Endothelial cell of umbilical vein (primary cell): ENCODE measurements around the gene ZFPM1. TPM values are rescaled to one million over a fixed set of nuclear protein-coding genes. Genes with fewer than 3 reads are reported as not detected.

Source experiments
- BruUV-seq: library from RNA; stranded (reverse); fragments of 400-500 nt; replicated peaks from 2 replicates; lab custom pipeline; 2021; lab: Mats Ljungman, UMichigan
- CTCF ChIA-PET: fragments of 300-600, 350-600 bp; sonication (Branson Sonifier 250); formaldehyde crosslinking; loops from one replicate; lab custom pipeline; 2021; ENCODE audit warnings: antibody characterized with exemption, inconsistent platforms; lab: Charles Lee
- POLR2A ChIA-PET: fragments of 300-600, 350-600 bp; sonication (Branson Sonifier 250); formaldehyde crosslinking; loops from one replicate; lab custom pipeline; 2021; ENCODE audit warnings: antibody characterized with exemption, inconsistent platforms; lab: Charles Lee
- DNase-seq: peaks from one replicate; pipeline ENCODE4 v3.0.0-alpha.2; 2011; ENCODE audit warnings: low read depth, low spot score
- FAIRE-seq: peaks from 2 replicates; lab custom pipeline; 2011; peaks lifted over from hg19 to GRCh38; lab: Jason Lieb, UNC
- H2AFZ ChIP-seq: 2 replicates; pipeline ENCODE4 v1.6.0; 2012; ENCODE audit warnings: low read depth, low read length, control low read depth, inconsistent platforms
- H3K27ac ChIP-seq: 2 replicates; pipeline ENCODE4 v1.5.1; 2011; ENCODE audit warnings: low read depth, mild to moderate bottlenecking, control low read depth, low read length, moderate library complexity; ENCODE audit not compliant: insufficient read depth
- H3K27me3 ChIP-seq, 2 experiments: 2 replicates each; pipeline versions ENCODE4 v1.6.0 to v1.6.1; 2011; ENCODE audit warnings: low read length in 2 of 2, mixed read lengths in 1 of 2; ENCODE audit not compliant: control insufficient read depth in 2 of 2, insufficient read depth in 2 of 2
- H3K36me3 ChIP-seq, 2 experiments: 2 replicates in 1 of 2; 3 replicates in 1 of 2; pipeline ENCODE4 v1.5.1; 2011; ENCODE audit warnings: low read length in 2 of 2, mild to moderate bottlenecking in 1 of 2, moderate library complexity in 1 of 2; ENCODE audit not compliant: control insufficient read depth in 2 of 2, insufficient read depth in 2 of 2; ENCODE audit errors: extremely low read depth in 1 of 2
- H3K4me1 ChIP-seq: 3 replicates; pipeline ENCODE4 v1.5.1; 2011; ENCODE audit warnings: mild to moderate bottlenecking, low read length; ENCODE audit not compliant: control insufficient read depth, insufficient read depth; ENCODE audit errors: extremely low read depth
- H3K4me2 ChIP-seq: 2 replicates; pipeline ENCODE4 v1.6.1; 2011; ENCODE audit warnings: low read length, control low read depth, mixed read lengths; ENCODE audit not compliant: insufficient read depth
- H3K4me3 ChIP-seq, 3 experiments: fragments of 200-600 bp in 1 of 3; sonication (generic), shearing (Covaris generic) in 1 of 3; replicated peaks in 1 of 3; 2 replicates each; pipeline ENCODE4 v1.5.1; 2011 to 2016; ENCODE audit warnings: control low read depth in 3 of 3, low read length in 3 of 3, mild to moderate bottlenecking in 2 of 3, inconsistent platforms in 1 of 3, low read depth in 1 of 3, moderate library complexity in 1 of 3; ENCODE audit not compliant: insufficient read depth in 1 of 3
- H3K79me2 ChIP-seq: 2 replicates; pipeline ENCODE4 v1.6.0; 2012; ENCODE audit warnings: low read length, inconsistent platforms; ENCODE audit not compliant: control insufficient read depth, insufficient read depth
- H3K9ac ChIP-seq: replicated peaks from 2 replicates; pipeline ENCODE3; 2011; ENCODE audit warnings: low read length, control low read depth; ENCODE audit not compliant: insufficient read depth; ENCODE audit errors: extremely low read depth
- H3K9me1 ChIP-seq: replicated peaks from 3 replicates; pipeline ENCODE4 v1.6.0; 2011; ENCODE audit warnings: mild to moderate bottlenecking, low read length; ENCODE audit not compliant: control insufficient read depth, insufficient read depth; ENCODE audit errors: extremely low read depth
- H3K9me3 ChIP-seq: replicated peaks from 2 replicates; pipeline ENCODE4 v1.5.1; 2012; ENCODE audit warnings: low read length, inconsistent platforms; ENCODE audit not compliant: control insufficient read depth, insufficient read depth
- H4K20me1 ChIP-seq: replicated peaks from 2 replicates; pipeline ENCODE3; 2011; ENCODE audit warnings: mild to moderate bottlenecking, low read length; ENCODE audit not compliant: control insufficient read depth, insufficient read depth; ENCODE audit errors: extremely low read depth
- CTCF ChIP-seq, 2 donors: IDR thresholded peaks; 1 replicate in 1 of 2; 2 replicates in 1 of 2; pipeline ENCODE4 v1.5.1; 2011; ENCODE audit warnings: low read length in 2 of 2, mild to moderate bottlenecking in 2 of 2, moderate library complexity in 2 of 2, control low read depth in 1 of 2, inconsistent platforms in 1 of 2, low read depth in 1 of 2; ENCODE audit not compliant: insufficient read depth in 1 of 2; ENCODE audit errors: extremely low read depth in 1 of 2
- EZH2 ChIP-seq: IDR thresholded peaks from 2 replicates; pipeline ENCODE4 v1.6.1; 2012; ENCODE audit warnings: borderline replicate concordance, low read depth, mild to moderate bottlenecking, moderate library complexity, low read length, inconsistent platforms; ENCODE audit not compliant: severe bottlenecking
- FOS ChIP-seq: IDR thresholded peaks from 2 replicates; pipeline ENCODE4 v1.6.1; 2011; ENCODE audit warnings: mild to moderate bottlenecking, low read length, moderate library complexity, borderline replicate concordance; ENCODE audit not compliant: insufficient read depth
- GATA2 ChIP-seq: IDR thresholded peaks from 2 replicates; pipeline ENCODE4 v1.7.0; 2011; ENCODE audit warnings: low read depth, mild to moderate bottlenecking, moderate library complexity, mixed read lengths, low read length; ENCODE audit not compliant: insufficient read length, insufficient read depth
- JUN ChIP-seq: IDR thresholded peaks from 2 replicates; pipeline ENCODE4 v1.6.1; 2011; ENCODE audit warnings: borderline replicate concordance, low read depth; ENCODE audit not compliant: insufficient read length, insufficient read depth
- MAX ChIP-seq: IDR thresholded peaks from 2 replicates; pipeline ENCODE4 v1.6.1; 2011; ENCODE audit not compliant: insufficient read depth, insufficient read length
- MYC ChIP-seq: IDR thresholded peaks from one replicate; pipeline ENCODE4 v1.6.1; 2011; ENCODE audit warnings: mild to moderate bottlenecking, low read depth, low read length
- POLR2A ChIP-seq: IDR thresholded peaks from 2 replicates; pipeline ENCODE4 v1.6.1; 2012; ENCODE audit warnings: low read depth, mild to moderate bottlenecking, control low read depth, low read length
- POLR2AphosphoS5 ChIP-seq: IDR thresholded peaks from 2 replicates; pipeline ENCODE4 v1.6.1; 2012; ENCODE audit warnings: low read depth, mild to moderate bottlenecking, control low read depth, low read length, moderate library complexity; ENCODE audit not compliant: insufficient read depth
- dilution Hi-C: fragments of 300-500 bp; cut with MboI; formaldehyde crosslinking; loops from one replicate; pipeline ENCODE4 v1.15.0; 2019; ENCODE audit warnings: low sequenced_read_pairs; ENCODE audit not compliant: extremely low pct_ligation_motif_present
- intact Hi-C: fragments of 100-400 bp; cut with micrococcal nuclease; formaldehyde crosslinking; loops from one replicate; pipeline ENCODE4 v1.10.0; 2022
- polyA plus RNA-seq, 4 experiments: library from polyadenylated mRNA; depleted of rRNA in 3 of 4; stranded (reverse) in 3 of 4; unstranded in 1 of 4; fragments of >200 nt; gene quantifications; 2 replicates each; pipeline versions ENCODE4 v1.2.1 to v1.2.3, GENCODE V29; 2011 to 2012; ENCODE audit warnings: missing spikeins in 1 of 4
- total RNA-seq: library from RNA; stranded (reverse); gene quantifications from 2 replicates; pipeline ENCODE4 v1.2.3, GENCODE V29; 2021

ZFPM1 gene
- total and polyA plus RNA-seq, 2 donors (not counting 3 experiments of a cell fraction or from before 2014, with no cell fraction given), result 0.37 to 7.5 TPM

- H3K4me3 ChIP-seq, result no peak overlapping the region
- H4K20me1 ChIP-seq, result no peaks in the 10 kb centered on the region
- H3K9ac ChIP-seq, result no peak overlapping the region
- no peaks in the 10 kb centered on the region for H3K9me3 ChIP-seq
- ChIA-PET CTCF (no interaction called here), POLR2A (no interaction called here)
- dilution Hi-C loops, result no loop called here
- no peaks in the 10 kb centered on the region for H3K36me3 ChIP-seq
- no peaks in the 10 kb centered on the region for H3K4me1 ChIP-seq
- FAIRE-seq (no peak), DNase-seq (no peak)
- intact Hi-C loops, result no loop called here
- H3K4me2 ChIP-seq, result no peak overlapping the region
- H3K9me1 ChIP-seq, result no peaks in the 10 kb centered on the region
- H2AFZ ChIP-seq, result no peak overlapping the region
- TF ChIP-seq POLR2A (no peak), FOS (no peak), MAX (no peak), MYC (no peak), JUN (no peak), POLR2AphosphoS5 (no peak), GATA2 (no peak)
- no peaks in the 10 kb centered on the region for H3K79me2 ChIP-seq
- BruUV-seq, result no TSS peak
- no peak overlapping the region for H3K27ac ChIP-seq
- H3K27me3 ChIP-seq, result no peaks in the 10 kb centered on the region
Observed at GRCh38 chr16:88509749-88510069, 56.6 kb downstream of the ZFPM1 start.

GRCh38 chr16:88510091-88510994 is 57.3 kb downstream of the ZFPM1 start:
- no peak for FAIRE-seq

More at GRCh38 chr16:88510091-88510994, 57.3 kb downstream of the ZFPM1 start:
- Histone ChIP-seq H3K4me2 (no peak overlapping the region), H4K20me1 (no peaks in the 10 kb centered on the region), H3K9me1 (no peaks in the 10 kb centered on the region), H3K9ac (no peak overlapping the region), H3K36me3 (no peaks in the 10 kb centered on the region), H3K4me3 (no peak overlapping the region), H3K4me1 (no peaks in the 10 kb centered on the region), H3K9me3 (no peaks in the 10 kb centered on the region), H3K27ac (no peak overlapping the region), H2AFZ (no peak overlapping the region), H3K27me3 (no peaks in the 10 kb centered on the region), H3K79me2 (no peaks in the 10 kb centered on the region)
- DNase-seq, result no peak
- ChIA-PET POLR2A (no interaction called here), CTCF (no interaction called here)
- intact Hi-C loops (no loop called here), dilution Hi-C loops (no loop called here)
- BruUV-seq, result no TSS peak
- TF ChIP-seq MAX, result no peak
- TF ChIP-seq JUN, result no peak
- no peak for TF ChIP-seq CTCF (IDR thresholded peaks at IDR 0.05; ENCODE audit: extremely low read depth in 1 of 2, insufficient read depth in 1 of 2, low read depth in 1 of 2, low read length in 2 of 2)
- no peak for TF ChIP-seq POLR2A
- no peak for TF ChIP-seq FOS
- no peak for TF ChIP-seq GATA2
- no peak for TF ChIP-seq EZH2
- TF ChIP-seq MYC, result no peak
- no peak for TF ChIP-seq POLR2AphosphoS5
